ENCODE measurements around the gene RNF213. TPM values are rescaled to one million over a fixed set of nuclear protein-coding genes. Genes with fewer than 3 reads are reported as not detected.

Gene RNF213
- total and polyA plus RNA-seq, 2 of the 8 experiments (the other 6 are each of a cell fraction or from before 2014, with no cell fraction given) = 33.8 to 62.8 TPM

DNA sequence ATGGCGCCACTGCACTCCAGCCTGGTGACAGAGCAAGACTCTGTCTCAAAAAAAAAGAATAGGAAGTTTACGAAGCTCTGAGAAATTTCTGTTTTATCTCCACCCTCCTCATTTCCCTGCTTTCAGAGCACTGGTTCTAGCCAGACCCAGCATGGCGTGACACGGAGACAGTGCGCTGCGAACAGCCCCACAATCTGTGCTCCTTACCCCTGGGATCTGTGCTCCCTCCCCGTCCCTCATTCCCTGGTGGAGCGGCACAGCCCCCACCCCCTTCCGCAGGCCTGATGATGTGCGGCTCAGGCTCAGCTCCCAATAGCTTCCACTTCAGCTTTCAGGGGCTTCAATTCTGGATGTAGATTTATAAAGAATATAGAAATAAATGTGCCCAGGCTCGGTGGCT lies 98.2 kb downstream of the RNF213 start:
- H4K5ac ChIP-seq (ENCODE audit: insufficient read length, low read depth, low read length) = no peak overlapping the region
- H2BK20ac ChIP-seq (ENCODE audit: low read length) = no peak overlapping the region
- no peak overlapping the region for H3K4me3 ChIP-seq (ENCODE audit: extremely low read depth in 1 of 4, insufficient read depth in 2 of 4, low read depth in 3 of 4, low read length in 4 of 4)
- H2BK15ac ChIP-seq (ENCODE audit: low read length) = no peak overlapping the region
- H3K27me3 ChIP-seq (replicated peaks in 1 of 4; ENCODE audit: control insufficient read depth in 3 of 4, extremely low read depth in 1 of 4, insufficient read depth in 3 of 4, low read length in 3 of 4) = no peaks in the 10 kb centered on the region; a peak in 1 of 7 replicates
- no peak overlapping the region for H2AFZ ChIP-seq (ENCODE audit: low read length)
- no peaks in the 10 kb centered on the region for H3K4me1 ChIP-seq (replicated peaks in 1 of 4; ENCODE audit: control insufficient read depth in 3 of 4, insufficient read depth in 4 of 4, low read length in 3 of 4)
- peaks cover 19 to 61% (median 42%) of the 10 kb centered on the region in 4 experiments for H3K36me3 ChIP-seq (ENCODE audit: control insufficient read depth in 2 of 4, insufficient read depth in 4 of 4, low read length in 3 of 4)
- no peaks in the 10 kb centered on the region for H3K79me1 ChIP-seq (ENCODE audit: low read depth, low read length)
- POLR2A ChIA-PET (ENCODE audit: partially characterized antibody) = no interaction called here
- no peaks in the 10 kb centered on the region for H3K9me3 ChIP-seq (ENCODE audit: insufficient read depth in 2 of 2, low read depth in 1 of 2, low read length in 1 of 2)
- H3K79me2 ChIP-seq (ENCODE audit: control insufficient read depth in 1 of 2, insufficient read depth in 2 of 2, low read length in 2 of 2) = no peaks in the 10 kb centered on the region
- H2BK120ac ChIP-seq (replicated peaks; ENCODE audit: low read depth, low read length) = no peak overlapping the region
- no peak overlapping the region for H4K91ac ChIP-seq (replicated peaks; ENCODE audit: insufficient read length, low read length)
- H3K4ac ChIP-seq (replicated peaks; ENCODE audit: insufficient read length, low read depth, low read length) = no peak overlapping the region
- no peak overlapping the region for H3K18ac ChIP-seq (ENCODE audit: extremely low read depth, low read length)
- H3K9ac ChIP-seq (replicated peaks in 1 of 4; ENCODE audit: extremely low read depth in 1 of 4, low read depth in 3 of 4, low read length in 3 of 4) = no peak overlapping the region
- DNase-seq (ENCODE audit: low read depth in 1 of 2, low spot score in 2 of 2) = no peak
- H4K8ac ChIP-seq (ENCODE audit: extremely low read depth, insufficient read depth, low read length) = no peak overlapping the region
- H2BK12ac ChIP-seq (ENCODE audit: low read depth, low read length) = no peak overlapping the region
- WGBS, 2 experiments (ENCODE audit: extremely low coverage in 1 of 2, insufficient coverage in 1 of 2, insufficient read length in 1 of 2, insufficient replicate concordance in 2 of 2, low coverage in 1 of 2, low lambda C conversion rate in 2 of 2, missing lambda C conversion rate in 1 of 2) = 91% methylated on average over 11 of the region's 11 CpGs; no CpG with 5 or more reads in 1 of the 2 experiments
- H3K23ac ChIP-seq (ENCODE audit: insufficient read length) = no peak overlapping the region
- CTCF ChIA-PET (ENCODE audit: partially characterized antibody) = interaction anchor here (0.8 to 1.1 kb wide), 2 partner anchors 8 to 163 kb away, joined by 3 read pairs; no protein-coding TSS in a partner anchor
- H2BK5ac ChIP-seq (ENCODE audit: low read depth, low read length) = no peak overlapping the region
- no peak overlapping the region for H3K14ac ChIP-seq (ENCODE audit: insufficient read length)
- H3K27ac ChIP-seq (ENCODE audit: low read depth, low read length) = no peak overlapping the region
- H2AK5ac ChIP-seq (ENCODE audit: low read depth, low read length) = no peak overlapping the region
- no peak overlapping the region for H3K56ac ChIP-seq (replicated peaks; ENCODE audit: insufficient read length, low read depth, low read length)
- no peak for FAIRE-seq
- no peak overlapping the region for H3K4me2 ChIP-seq (ENCODE audit: insufficient read depth in 1 of 2, low read depth in 2 of 2, low read length in 2 of 2)
- H4K20me1 ChIP-seq (replicated peaks in 1 of 2; ENCODE audit: control insufficient read depth in 1 of 2, insufficient read depth in 2 of 2, low read length in 2 of 2) = peaks cover 5 to 7% of the 10 kb centered on the region in 2 experiments
- no peaks in the 10 kb centered on the region for H3K23me2 ChIP-seq (ENCODE audit: low read depth, low read length)
- TF ChIP-seq SIN3A (conservative IDR thresholded peaks at IDR 0.05 in 1 of 2, IDR thresholded peaks at IDR 0.05 in 1 of 2; ENCODE audit: low read depth in 1 of 2, low read length in 2 of 2) (no peak), CTBP2 (IDR thresholded peaks at IDR 0.05; ENCODE audit: borderline replicate concordance, insufficient read depth, insufficient read length, low read length) (no peak)

All from H1 (cell line).